ENCODE measurements around the gene SORCS1.

SORCS1 gene

GRCh38 chr10:106757521-106757920 is 407.0 kb downstream of the SORCS1 start:
- Histone ChIP-seq H2AFZ (ENCODE audit: low read length) (no peak overlapping the region), H3K9ac (ENCODE audit: low read length) (no peak overlapping the region), H3K9me3 (ENCODE audit: low read length) (no peaks in the 10 kb centered on the region), H3K36me3 (ENCODE audit: insufficient read depth, low read length) (no peaks in the 10 kb centered on the region), H3K4me2 (ENCODE audit: low read length) (no peak overlapping the region), H4K20me1 (ENCODE audit: insufficient read depth, low read length) (no peaks in the 10 kb centered on the region), H3K4me3 (ENCODE audit: low read depth, low read length, poor library complexity, severe bottlenecking) (no peak overlapping the region), H3K79me2 (ENCODE audit: insufficient read depth, low read length) (no peaks in the 10 kb centered on the region), H3K4me1 (ENCODE audit: insufficient read depth, low read length, severe bottlenecking) (no peaks in the 10 kb centered on the region), H3K9me2 (ENCODE audit: low read depth, low read length) (no peaks in the 10 kb centered on the region), H3K27ac (ENCODE audit: low read depth, low read length, poor library complexity, severe bottlenecking) (no peak overlapping the region), H3F3A (ENCODE audit: insufficient read depth, low read length) (no peaks in the 10 kb centered on the region), H3K27me3 (ENCODE audit: insufficient read depth, low read length) (no peaks in the 10 kb centered on the region)
- TF ChIP-seq EZH2 (IDR thresholded peaks at IDR 0.05; ENCODE audit: borderline replicate concordance, low read length) (no peak), CTCF (IDR thresholded peaks at IDR 0.05; ENCODE audit: low read length) (no peak)

GRCh38 chr10:106751091-106751490 is 413.4 kb downstream of the SORCS1 start:
- TF ChIP-seq EZH2 (IDR thresholded peaks at IDR 0.05; ENCODE audit: borderline replicate concordance, low read length) (no peak), CTCF (IDR thresholded peaks at IDR 0.05; ENCODE audit: low read length) (no peak)
- Histone ChIP-seq H3K36me3 (ENCODE audit: insufficient read depth, low read length) (no peaks in the 10 kb centered on the region), H3K9me3 (ENCODE audit: low read length) (no peaks in the 10 kb centered on the region), H3K9ac (ENCODE audit: low read length) (no peak overlapping the region), H3K9me2 (ENCODE audit: low read depth, low read length) (no peaks in the 10 kb centered on the region), H3K4me3 (ENCODE audit: low read depth, low read length, poor library complexity, severe bottlenecking) (no peak overlapping the region), H4K20me1 (ENCODE audit: insufficient read depth, low read length) (no peaks in the 10 kb centered on the region), H3F3A (ENCODE audit: insufficient read depth, low read length) (no peaks in the 10 kb centered on the region), H3K27ac (ENCODE audit: low read depth, low read length, poor library complexity, severe bottlenecking) (no peak overlapping the region), H3K4me1 (ENCODE audit: insufficient read depth, low read length, severe bottlenecking) (no peaks in the 10 kb centered on the region), H3K27me3 (ENCODE audit: insufficient read depth, low read length) (no peaks in the 10 kb centered on the region), H2AFZ (ENCODE audit: low read length) (no peak overlapping the region), H3K79me2 (ENCODE audit: insufficient read depth, low read length) (no peaks in the 10 kb centered on the region), H3K4me2 (ENCODE audit: low read length) (no peak overlapping the region)

GRCh38 chr10:106746868-106747267 is 417.6 kb downstream of the SORCS1 start:
- Histone ChIP-seq H3K36me3 (ENCODE audit: insufficient read depth, low read length) (no peaks in the 10 kb centered on the region), H3K27me3 (ENCODE audit: insufficient read depth, low read length) (no peaks in the 10 kb centered on the region), H3K4me1 (ENCODE audit: insufficient read depth, low read length, severe bottlenecking) (no peaks in the 10 kb centered on the region), H2AFZ (ENCODE audit: low read length) (no peak overlapping the region), H3K9ac (ENCODE audit: low read length) (no peak overlapping the region), H3K9me3 (ENCODE audit: low read length) (no peaks in the 10 kb centered on the region), H3K4me3 (ENCODE audit: low read depth, low read length, poor library complexity, severe bottlenecking) (no peak overlapping the region), H3K27ac (ENCODE audit: low read depth, low read length, poor library complexity, severe bottlenecking) (no peak overlapping the region), H3F3A (ENCODE audit: insufficient read depth, low read length) (no peaks in the 10 kb centered on the region), H3K9me2 (ENCODE audit: low read depth, low read length) (no peaks in the 10 kb centered on the region), H3K4me2 (ENCODE audit: low read length) (no peak overlapping the region), H4K20me1 (ENCODE audit: insufficient read depth, low read length) (no peaks in the 10 kb centered on the region), H3K79me2 (ENCODE audit: insufficient read depth, low read length) (no peaks in the 10 kb centered on the region)
- TF ChIP-seq CTCF (IDR thresholded peaks at IDR 0.05; ENCODE audit: low read length) (no peak), EZH2 (IDR thresholded peaks at IDR 0.05; ENCODE audit: borderline replicate concordance, low read length) (no peak)
